ENCODE measurements around the gene TBX1. TPM values are rescaled to one million over a fixed set of nuclear protein-coding genes. Genes with fewer than 3 reads are reported as not detected.

Gene TBX1
- total RNA-seq, 4 donors from 2014 or later, result 1.6 to 7.0 (median 4.8) TPM

DNA sequence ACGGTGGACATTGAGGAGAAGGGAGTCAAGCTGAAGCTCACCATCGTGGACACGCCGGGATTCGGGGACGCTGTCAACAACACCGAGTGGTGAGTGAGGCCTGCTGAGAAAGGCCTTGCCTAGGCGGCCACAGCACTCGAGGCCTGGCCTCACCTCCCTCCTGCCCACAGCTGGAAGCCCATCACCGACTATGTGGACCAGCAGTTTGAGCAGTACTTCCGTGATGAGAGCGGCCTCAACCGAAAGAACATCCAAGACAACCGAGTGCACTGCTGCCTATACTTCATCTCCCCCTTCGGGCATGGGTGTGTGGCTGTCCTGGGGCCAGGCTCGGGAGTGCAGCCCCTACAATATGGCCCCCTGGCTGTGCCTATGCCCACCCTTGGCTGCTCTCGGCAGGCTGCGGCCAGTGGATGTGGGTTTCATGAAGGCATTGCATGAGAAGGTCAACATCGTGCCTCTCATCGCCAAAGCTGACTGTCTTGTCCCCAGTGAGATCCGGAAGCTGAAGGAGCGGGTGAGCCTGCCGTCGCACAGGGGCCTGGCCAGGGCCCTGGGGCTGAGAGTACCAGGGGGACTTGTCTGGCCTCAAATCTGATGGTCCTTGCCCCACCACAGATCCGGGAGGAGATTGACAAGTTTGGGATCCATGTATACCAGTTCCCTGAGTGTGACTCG, 40.3 kb upstream of the TBX1 start:
- peaks cover 37% of the 10 kb centered on the region for H3K27me3 ChIP-seq

DNA sequence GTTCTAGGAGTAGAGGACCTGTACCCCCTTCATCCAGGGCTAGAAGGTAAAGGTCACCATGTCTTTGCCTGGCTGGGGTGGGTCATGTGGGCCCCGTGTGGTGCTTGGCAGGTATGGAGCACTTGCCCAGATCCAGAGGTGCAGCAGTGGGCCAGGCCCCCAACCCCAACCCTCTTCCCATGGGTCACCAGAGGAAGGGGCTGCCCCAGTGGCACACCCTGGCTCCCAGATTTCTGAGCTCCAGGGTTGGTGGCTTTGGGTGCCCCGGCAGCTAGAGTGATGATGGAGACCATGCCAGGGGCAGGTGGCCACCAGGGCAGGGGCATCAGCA, 39.6 kb upstream of the TBX1 start:
- no peak overlapping the region for H3K27ac ChIP-seq
- TF ChIP-seq POLR2A (IDR thresholded peaks at IDR 0.05), result no peak
- TF ChIP-seq POLR2AphosphoS5 (IDR thresholded peaks at IDR 0.05), result no peak
- no peak for TF ChIP-seq EP300 (IDR thresholded peaks at IDR 0.05)
- TF ChIP-seq, protein P1, sequence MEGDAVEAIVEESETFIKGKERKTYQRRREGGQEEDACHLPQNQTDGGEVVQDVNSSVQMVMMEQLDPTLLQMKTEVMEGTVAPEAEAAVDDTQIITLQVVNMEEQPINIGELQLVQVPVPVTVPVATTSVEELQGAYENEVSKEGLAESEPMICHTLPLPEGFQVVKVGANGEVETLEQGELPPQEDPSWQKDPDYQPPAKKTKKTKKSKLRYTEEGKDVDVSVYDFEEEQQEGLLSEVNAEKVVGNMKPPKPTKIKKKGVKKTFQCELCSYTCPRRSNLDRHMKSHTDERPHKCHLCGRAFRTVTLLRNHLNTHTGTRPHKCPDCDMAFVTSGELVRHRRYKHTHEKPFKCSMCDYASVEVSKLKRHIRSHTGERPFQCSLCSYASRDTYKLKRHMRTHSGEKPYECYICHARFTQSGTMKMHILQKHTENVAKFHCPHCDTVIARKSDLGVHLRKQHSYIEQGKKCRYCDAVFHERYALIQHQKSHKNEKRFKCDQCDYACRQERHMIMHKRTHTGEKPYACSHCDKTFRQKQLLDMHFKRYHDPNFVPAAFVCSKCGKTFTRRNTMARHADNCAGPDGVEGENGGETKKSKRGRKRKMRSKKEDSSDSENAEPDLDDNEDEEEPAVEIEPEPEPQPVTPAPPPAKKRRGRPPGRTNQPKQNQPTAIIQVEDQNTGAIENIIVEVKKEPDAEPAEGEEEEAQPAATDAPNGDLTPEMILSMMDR (IDR thresholded peaks at IDR 0.05), result no peak
- no peaks in the 10 kb centered on the region for H3K9me3 ChIP-seq
- H3K27me3 ChIP-seq, result peaks cover 40% of the 10 kb centered on the region
- 100% methylated on average over 1 of the region's 2 CpGs for WGBS
- DNase-seq (ENCODE audit: low spot score in 2 of 2), result no peak
- H3K4me3 ChIP-seq, result no peak overlapping the region
- H3K4me1 ChIP-seq, result peaks cover 46% of the 10 kb centered on the region
- H3K36me3 ChIP-seq, result peaks cover 22% of the 10 kb centered on the region

More for the DNA sequence above, 40.3 kb upstream of the TBX1 start:
- Histone ChIP-seq H3K27ac (no peak overlapping the region), H3K36me3 (peaks cover 22% of the 10 kb centered on the region), H3K4me3 (no peak overlapping the region), H3K9me3 (no peaks in the 10 kb centered on the region), H3K4me1 (peaks cover 52% of the 10 kb centered on the region)
- TF ChIP-seq, protein P1 (IDR thresholded peaks at IDR 0.05), result no peak
- no peak for TF ChIP-seq POLR2A (IDR thresholded peaks at IDR 0.05)
- no peak for TF ChIP-seq EP300 (IDR thresholded peaks at IDR 0.05)
- no peak for TF ChIP-seq POLR2AphosphoS5 (IDR thresholded peaks at IDR 0.05)
- WGBS, result 94% methylated on average over 20 of the region's 26 CpGs
- no peak for DNase-seq (ENCODE audit: low spot score in 2 of 2)

GRCh38 chr22:19721330-19722177, 39.0 kb upstream of the TBX1 start:
- H3K9me3 ChIP-seq, result no peaks in the 10 kb centered on the region
- no peak overlapping the region for H3K4me3 ChIP-seq
- peaks cover 22% of the 10 kb centered on the region for H3K36me3 ChIP-seq
- WGBS, result 81% methylated on average over 16 of the region's 44 CpGs
- peaks cover 46% of the 10 kb centered on the region for H3K27me3 ChIP-seq
- no peak for TF ChIP-seq EP300 (IDR thresholded peaks at IDR 0.05)
- TF ChIP-seq POLR2A (IDR thresholded peaks at IDR 0.05), result no peak
- TF ChIP-seq, protein P1 (IDR thresholded peaks at IDR 0.05), result no peak
- TF ChIP-seq POLR2AphosphoS5 (IDR thresholded peaks at IDR 0.05), result no peak
- DNase-seq (ENCODE audit: low spot score in 2 of 2), result no peak
- H3K4me1 ChIP-seq, result peaks cover 43% of the 10 kb centered on the region
- no peak overlapping the region for H3K27ac ChIP-seq

GRCh38 chr22:19722178-19722981, 38.2 kb upstream of the TBX1 start:
- peaks cover 36% of the 10 kb centered on the region for H3K4me1 ChIP-seq
- H3K27me3 ChIP-seq, result peaks cover 53% of the 10 kb centered on the region
- no peak for DNase-seq (ENCODE audit: low spot score in 2 of 2)
- no peak overlapping the region for H3K4me3 ChIP-seq
- 93% methylated on average over 12 of the region's 60 CpGs for WGBS
- no peak overlapping the region for H3K27ac ChIP-seq
- H3K9me3 ChIP-seq, result no peaks in the 10 kb centered on the region
- TF ChIP-seq, protein P1 (IDR thresholded peaks at IDR 0.05), result no peak
- TF ChIP-seq POLR2AphosphoS5 (IDR thresholded peaks at IDR 0.05) (no peak), EP300 (IDR thresholded peaks at IDR 0.05) (no peak), POLR2A (IDR thresholded peaks at IDR 0.05) (no peak)
- H3K36me3 ChIP-seq, result peaks cover 22% of the 10 kb centered on the region

GRCh38 chr22:19722982-19723231, 37.7 kb upstream of the TBX1 start:
- no peak for DNase-seq (ENCODE audit: low spot score in 2 of 2)
- H3K4me1 ChIP-seq, result peaks cover 30% of the 10 kb centered on the region
- H3K36me3 ChIP-seq, result peaks cover 22% of the 10 kb centered on the region
- H3K9me3 ChIP-seq, result no peaks in the 10 kb centered on the region
- H3K27ac ChIP-seq, result no peak overlapping the region
- no peak overlapping the region for H3K4me3 ChIP-seq
- H3K27me3 ChIP-seq, result peaks cover 54% of the 10 kb centered on the region
- TF ChIP-seq EP300 (IDR thresholded peaks at IDR 0.05) (no peak), POLR2A (IDR thresholded peaks at IDR 0.05) (no peak), POLR2AphosphoS5 (IDR thresholded peaks at IDR 0.05) (no peak)
- TF ChIP-seq, protein P1 (IDR thresholded peaks at IDR 0.05), result no peak
- WGBS, result 69% methylated on average over 15 of the region's 15 CpGs
